Effector memory CD4-positive, alpha-beta T cell (primary cell): ENCODE data around the gene TDRD5.

Experiments
- DNase-seq, 3 donors: peaks; one replicate each; pipeline ENCODE4 v3.0.0-alpha.2; 2020
- H3K27ac ChIP-seq: 2 replicates; pipeline ENCODE4 v1.7.0; 2013; ENCODE audit warnings: mild to moderate bottlenecking, low read length, moderate library complexity; ENCODE audit not compliant: insufficient read depth, poor library complexity, severe bottlenecking
- H3K27me3 ChIP-seq: replicated peaks from 2 replicates; pipeline ENCODE4 v1.7.0; 2013; ENCODE audit warnings: mild to moderate bottlenecking, low read length; ENCODE audit not compliant: insufficient read depth, control insufficient read depth, poor library complexity, severe bottlenecking
- H3K36me3 ChIP-seq: 2 replicates; pipeline ENCODE4 v1.7.0; 2013; ENCODE audit warnings: mild to moderate bottlenecking, low read length, moderate library complexity; ENCODE audit not compliant: control insufficient read depth, insufficient read depth
- H3K4me1 ChIP-seq: 2 replicates; pipeline ENCODE4 v1.7.0; 2013; ENCODE audit warnings: low read length, mild to moderate bottlenecking; ENCODE audit not compliant: control insufficient read depth, insufficient read depth, poor library complexity, severe bottlenecking
- H3K4me3 ChIP-seq: 2 replicates; pipeline ENCODE4 v1.7.0; 2013; ENCODE audit warnings: low read length, low read depth, mild to moderate bottlenecking; ENCODE audit not compliant: insufficient read depth, poor library complexity, severe bottlenecking
- H3K9me3 ChIP-seq: 2 replicates; pipeline ENCODE4 v1.7.0; 2013; ENCODE audit warnings: mild to moderate bottlenecking, low read length, moderate library complexity; ENCODE audit not compliant: control insufficient read depth
- total RNA-seq, 3 donors: gene quantifications; one replicate each; lab custom pipeline; 2026; lab: John Stamatoyannopoulos, UW

TDRD5 gene, protein sequence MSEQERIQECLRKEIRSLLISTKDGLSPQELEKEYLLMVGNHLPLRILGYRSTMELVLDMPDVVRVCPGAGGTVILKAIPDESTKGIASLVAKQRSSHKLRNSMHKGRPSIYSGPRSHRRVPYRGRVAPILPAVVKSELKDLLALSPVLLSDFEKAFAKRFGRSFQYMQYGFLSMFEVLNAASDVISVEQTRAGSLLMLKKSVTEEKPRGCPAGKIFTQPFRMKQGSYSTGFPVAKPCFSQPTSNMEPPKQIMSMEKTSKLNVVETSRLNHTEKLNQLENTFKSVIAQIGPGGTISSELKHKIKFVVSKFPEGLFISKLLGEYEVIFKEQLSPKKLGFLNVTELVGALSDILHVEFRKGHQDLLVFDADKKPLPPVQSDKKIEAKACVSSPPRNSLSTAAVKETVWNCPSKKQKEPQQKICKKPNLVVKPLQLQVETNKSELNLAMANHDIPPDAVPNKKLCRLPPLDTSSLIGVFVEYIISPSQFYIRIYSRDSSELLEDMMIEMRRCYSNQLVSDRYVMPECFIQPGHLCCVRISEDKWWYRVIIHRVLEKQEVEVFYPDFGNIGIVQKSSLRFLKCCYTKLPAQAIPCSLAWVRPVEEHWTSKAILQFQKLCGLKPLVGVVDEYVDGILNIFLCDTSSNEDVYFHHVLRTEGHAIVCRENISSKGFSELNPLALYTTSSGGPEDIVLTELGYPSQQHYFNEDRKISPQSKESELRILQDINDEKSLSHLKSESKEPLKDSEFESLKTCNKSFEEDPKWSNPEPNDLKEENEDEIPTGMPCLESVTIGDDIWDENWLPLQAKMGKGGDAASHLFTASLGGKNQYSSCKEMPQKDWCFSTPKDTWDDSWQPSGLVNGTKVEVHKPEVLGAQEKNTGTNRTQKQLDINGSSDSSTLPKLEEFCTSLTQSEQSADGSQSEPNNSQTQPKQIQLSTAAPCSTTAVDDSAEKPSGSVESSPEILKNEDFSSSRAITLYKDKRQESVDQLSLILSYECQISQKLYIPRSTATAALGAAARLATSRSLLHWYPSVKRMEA
- 0 reads per million in 3 donors for total RNA-seq

DNA sequence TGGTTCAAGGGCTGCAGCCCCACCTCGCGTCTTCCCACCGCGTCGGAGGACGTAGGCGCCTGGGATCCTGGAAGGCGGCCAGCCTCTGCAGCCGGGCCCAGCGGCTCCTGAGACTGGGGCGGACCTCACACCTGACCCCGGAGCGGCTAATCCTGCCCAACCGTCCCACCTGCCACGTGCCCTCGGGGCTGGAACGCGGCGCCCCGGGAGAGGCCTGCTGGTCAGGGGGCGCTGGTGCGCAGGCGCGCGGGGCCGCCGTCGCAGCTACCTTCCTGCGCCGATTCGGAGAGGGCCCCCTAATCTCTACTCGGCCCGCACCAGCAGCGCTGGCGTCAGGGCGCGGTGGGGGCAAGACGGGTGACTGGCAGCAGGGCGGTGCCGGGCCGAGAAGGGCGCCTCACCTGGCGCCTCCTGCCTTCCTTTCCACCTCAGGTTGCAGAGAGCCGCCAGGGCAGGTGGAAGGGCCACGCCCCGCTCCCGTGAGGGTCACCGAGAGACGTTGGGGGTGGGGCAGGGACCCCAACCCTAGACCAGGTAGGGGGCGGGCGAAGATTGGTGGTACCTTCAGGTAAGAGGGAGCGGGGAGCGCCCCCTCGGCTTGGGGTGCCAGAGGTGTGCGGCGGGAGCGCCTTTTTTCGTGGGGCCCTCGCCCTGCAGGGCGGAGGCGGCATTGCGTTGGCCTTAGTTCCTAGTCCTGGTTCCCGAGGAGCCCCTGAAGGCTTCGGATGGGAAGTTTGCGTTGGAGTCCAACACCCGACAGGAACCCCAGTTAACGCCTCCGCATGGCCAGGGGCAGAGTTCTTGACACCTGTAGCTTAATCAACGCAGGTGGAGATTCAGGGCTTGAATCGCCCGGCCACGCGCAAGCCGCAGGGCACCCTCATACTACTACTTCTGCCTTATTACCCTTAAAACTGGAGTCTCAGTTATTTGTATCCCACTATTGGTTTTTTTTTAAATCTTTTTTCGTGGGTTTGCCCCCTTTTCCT, at the start of gene TDRD5:
TDRD5 (plus strand) TSS at position 241 of the 989 bp plus-strand sequence. CDS start 784 bp downstream, outside the sequence.
- Histone ChIP-seq H3K27me3 (no peaks in the 10 kb centered on the region), H3K36me3 (no peaks in the 10 kb centered on the region), H3K27ac (no peak within 1 kb of the TSS), H3K9me3 (no peaks in the 10 kb centered on the region), H3K4me3 (no peak within 1 kb of the TSS), H3K4me1 (no peaks in the 10 kb centered on the region)
- DNase-seq = no peak

DNA sequence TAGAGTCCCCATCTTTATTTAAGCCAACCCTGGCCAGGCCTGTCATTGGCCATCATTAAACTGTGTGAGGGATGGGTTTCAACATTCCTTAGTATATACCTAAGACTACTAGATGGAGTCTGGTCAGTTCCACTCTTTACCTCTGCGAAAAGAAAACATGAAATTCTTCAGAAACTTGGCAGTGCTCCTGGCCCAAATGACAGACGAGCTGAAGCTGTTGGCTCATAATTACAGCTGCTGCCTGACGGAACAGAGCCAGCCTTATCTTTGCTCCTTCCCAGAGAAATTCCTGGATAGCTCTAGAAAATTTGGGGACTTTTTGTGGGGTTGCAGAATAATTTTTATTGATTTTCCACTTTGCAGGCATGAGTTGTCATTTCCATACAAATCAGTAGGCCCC, 46.3 kb upstream of the TDRD5 start:
- Histone ChIP-seq H3K27me3 (no peaks in the 10 kb centered on the region), H3K4me1 (no peaks in the 10 kb centered on the region), H3K4me3 (no peak overlapping the region), H3K27ac (no peak overlapping the region), H3K9me3 (no peaks in the 10 kb centered on the region), H3K36me3 (no peaks in the 10 kb centered on the region)
- DNase-seq = no peak

DNA sequence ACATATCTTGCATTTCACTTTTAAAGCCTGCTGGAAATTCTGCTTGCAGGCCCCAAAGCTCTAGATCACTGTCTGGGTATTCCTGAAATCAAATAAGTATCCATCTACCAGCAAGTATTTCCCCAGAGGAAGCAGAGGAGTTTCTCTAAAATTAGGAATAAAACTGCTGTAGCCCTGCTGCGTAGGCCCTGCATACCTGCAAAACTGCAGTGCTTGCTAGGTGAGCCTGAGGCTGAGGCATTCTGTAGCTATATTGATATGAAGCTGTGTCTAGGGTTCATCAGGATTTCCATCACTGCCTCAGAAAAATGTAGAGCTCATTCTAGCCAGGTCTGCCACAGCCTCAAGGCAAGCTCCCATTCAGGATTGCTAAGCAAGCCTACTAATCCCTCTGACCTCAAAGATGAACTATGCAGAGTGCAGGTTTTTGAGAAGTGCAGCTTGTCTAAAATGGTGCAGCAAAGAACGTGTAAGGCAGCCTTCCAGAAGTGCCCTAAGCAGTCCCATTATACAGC, 44.6 kb upstream of the TDRD5 start:
- no peak for DNase-seq
- H3K4me1 ChIP-seq = no peaks in the 10 kb centered on the region
- H3K36me3 ChIP-seq = no peaks in the 10 kb centered on the region
- no peak overlapping the region for H3K4me3 ChIP-seq
- no peak overlapping the region for H3K27ac ChIP-seq
- H3K27me3 ChIP-seq = no peaks in the 10 kb centered on the region
- H3K9me3 ChIP-seq = no peaks in the 10 kb centered on the region

DNA sequence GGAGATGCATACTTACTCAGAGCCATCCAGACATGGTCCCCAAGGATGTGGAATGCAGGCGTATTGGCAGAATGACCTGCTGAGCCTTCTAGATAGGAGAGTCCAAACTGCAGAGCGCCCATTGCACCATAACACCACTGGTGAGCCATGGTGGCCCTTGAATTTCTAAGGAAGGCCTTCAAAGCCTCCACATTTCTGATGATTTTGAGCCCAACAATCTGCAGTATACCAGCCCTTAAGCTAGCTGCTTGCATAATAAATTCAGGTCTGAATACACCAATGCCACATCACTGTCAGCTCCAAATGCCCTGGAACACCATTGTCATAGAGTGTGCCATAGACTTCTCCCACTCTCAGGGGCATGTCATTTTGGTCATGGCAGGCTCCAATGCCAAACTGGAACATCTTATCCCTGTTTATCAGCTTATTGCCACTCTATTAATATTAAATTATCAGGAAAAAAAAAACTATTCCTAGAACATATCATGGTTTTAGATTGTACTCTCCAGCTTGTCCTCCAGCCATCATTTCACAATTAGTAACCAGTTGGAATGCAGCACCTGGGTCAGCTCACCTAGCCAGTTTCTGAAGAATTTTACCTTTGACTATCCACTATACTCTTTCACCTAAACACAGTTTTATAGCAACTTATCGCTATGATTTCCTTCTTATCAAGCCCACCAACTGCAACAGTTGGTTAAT, 42.8 kb upstream of the TDRD5 start:
- Histone ChIP-seq H3K4me1 (no peaks in the 10 kb centered on the region), H3K36me3 (no peaks in the 10 kb centered on the region), H3K9me3 (no peaks in the 10 kb centered on the region)

DNA sequence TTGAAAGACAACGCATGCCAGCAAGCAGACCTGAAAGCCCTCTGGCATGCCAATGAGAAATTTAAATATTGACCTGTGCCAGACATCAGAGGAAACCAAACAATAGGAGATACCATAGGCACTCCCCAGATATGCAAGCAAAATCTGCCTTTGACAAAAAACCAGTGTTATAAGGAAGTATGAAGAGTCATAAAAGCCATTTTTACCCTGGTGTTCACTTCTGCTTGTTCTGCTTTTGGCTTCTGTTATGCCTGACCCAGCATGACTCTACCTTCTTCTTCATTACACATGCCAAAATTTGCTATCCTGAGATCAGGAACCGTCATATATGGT, 42.3 kb upstream of the TDRD5 start:
- no peak overlapping the region for H3K4me3 ChIP-seq
- H3K27me3 ChIP-seq = no peaks in the 10 kb centered on the region
- H3K36me3 ChIP-seq = no peaks in the 10 kb centered on the region
- no peak overlapping the region for H3K27ac ChIP-seq
- no peak for DNase-seq
- H3K4me1 ChIP-seq = no peaks in the 10 kb centered on the region
- H3K9me3 ChIP-seq = no peaks in the 10 kb centered on the region

More for the DNA sequence above, 42.8 kb upstream of the TDRD5 start:
- Histone ChIP-seq H3K4me3 (no peak overlapping the region), H3K27me3 (no peaks in the 10 kb centered on the region), H3K27ac (no peak overlapping the region)
- no peak for DNase-seq

DNA sequence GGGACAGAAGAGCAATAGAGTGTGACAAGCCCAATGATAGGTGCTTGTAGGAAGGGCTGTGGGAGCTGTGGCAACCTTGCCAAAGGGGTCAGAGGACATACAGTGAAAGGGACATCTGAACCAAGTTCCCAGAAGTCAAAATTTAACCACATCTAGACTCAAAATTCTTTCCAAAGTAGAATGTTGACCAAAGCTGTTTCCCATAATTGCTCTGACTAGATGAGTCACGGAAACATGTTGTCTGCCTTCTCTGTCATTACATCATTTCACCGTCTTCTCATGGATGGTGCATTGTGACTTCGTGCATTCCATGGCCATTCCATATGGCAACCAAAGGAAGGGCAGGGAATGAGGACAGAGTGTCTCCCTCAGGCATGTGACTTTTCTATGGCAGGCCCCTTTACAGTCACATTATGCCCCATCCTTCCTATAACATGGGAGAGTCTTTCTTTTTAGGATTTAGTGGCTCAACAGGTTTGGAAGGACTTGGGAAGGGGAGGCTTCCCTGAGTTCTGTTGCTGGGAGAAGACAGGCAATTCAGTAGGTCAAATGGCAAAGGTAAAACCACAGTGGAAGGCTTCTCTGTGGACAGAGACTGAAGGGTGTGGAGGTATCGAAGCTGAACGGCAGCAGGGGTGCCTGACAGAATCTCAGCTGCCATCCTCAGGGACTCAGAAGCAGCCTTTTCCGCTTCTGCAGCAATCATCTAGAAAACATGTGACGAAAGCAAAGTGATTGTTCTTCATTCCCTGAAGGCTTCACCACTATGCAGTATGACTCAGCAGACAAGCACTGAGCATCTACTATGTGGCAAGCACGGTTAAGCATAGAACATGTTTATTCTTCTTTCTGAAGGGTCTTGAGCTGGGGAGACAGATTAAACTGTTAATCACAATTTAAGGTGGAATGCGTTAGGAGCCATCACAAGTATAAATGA, 40.6 kb upstream of the TDRD5 start:
- H3K9me3 ChIP-seq = no peaks in the 10 kb centered on the region

DNA sequence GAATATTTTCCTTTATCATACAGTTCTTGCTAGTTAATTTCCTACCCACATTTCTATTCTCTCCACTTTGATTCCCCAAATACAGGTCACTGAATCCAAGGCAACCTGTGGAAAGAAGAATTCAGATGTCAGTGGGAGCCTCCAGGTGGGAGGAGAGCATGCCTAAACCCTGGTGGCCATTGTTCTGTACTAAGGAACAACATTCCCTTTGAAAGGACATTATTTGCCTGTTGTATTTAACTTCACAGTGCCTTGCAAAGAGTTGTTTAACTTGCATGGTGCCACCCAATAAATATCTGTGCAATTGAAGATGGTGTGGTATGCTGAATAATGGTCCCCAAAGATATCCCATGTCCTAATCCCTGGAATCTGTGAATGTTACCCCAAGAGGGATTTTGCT, 37.2 kb upstream of the TDRD5 start:
- Histone ChIP-seq H3K36me3 (no peaks in the 10 kb centered on the region), H3K4me3 (no peak overlapping the region), H3K27ac (no peak overlapping the region), H3K9me3 (no peaks in the 10 kb centered on the region), H3K4me1 (no peaks in the 10 kb centered on the region), H3K27me3 (no peaks in the 10 kb centered on the region)
- DNase-seq = no peak

More for the DNA sequence above, 40.6 kb upstream of the TDRD5 start:
- no peak for DNase-seq
- Histone ChIP-seq H3K4me3 (no peak overlapping the region), H3K27me3 (no peaks in the 10 kb centered on the region), H3K27ac (no peak overlapping the region), H3K4me1 (no peaks in the 10 kb centered on the region), H3K36me3 (no peaks in the 10 kb centered on the region)

DNA sequence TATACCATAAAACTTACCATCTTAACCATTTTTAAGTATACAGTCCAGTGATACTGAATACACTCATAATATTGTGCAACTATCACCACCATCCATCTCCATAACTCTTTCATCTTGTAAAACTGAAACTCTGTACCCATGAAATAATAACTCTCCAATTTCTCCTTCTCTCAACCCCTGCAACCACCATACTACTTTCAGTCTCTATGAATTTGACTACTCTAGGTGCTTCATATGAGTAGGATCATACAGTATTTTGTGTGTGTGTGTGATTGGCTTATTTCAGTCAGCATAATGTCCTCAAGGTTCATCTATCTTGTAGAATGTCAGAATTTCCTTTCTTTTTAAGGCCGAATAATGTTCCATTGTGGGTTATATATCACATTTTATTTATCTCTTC, 33.6 kb upstream of the TDRD5 start:
- Histone ChIP-seq H3K9me3 (no peaks in the 10 kb centered on the region), H3K4me3 (no peak overlapping the region), H3K4me1 (no peaks in the 10 kb centered on the region), H3K27ac (no peak overlapping the region), H3K27me3 (no peaks in the 10 kb centered on the region), H3K36me3 (no peaks in the 10 kb centered on the region)
- DNase-seq = no peak
